Astrocyte (in vitro differentiated cells and primary cell): ENCODE data around the gene GNAI2. TPM values are rescaled to one million over a fixed set of nuclear protein-coding genes. Genes with fewer than 3 reads are reported as not detected.
A peak's percentile ranks its signal among the peaks of the same experiment; 100 is the strongest.

ENCODE experiments used
- DNase-seq: peaks from one replicate; pipeline ENCODE4 v3.0.0-alpha.2; 2010; ENCODE audit warnings: low read depth
- FAIRE-seq: peaks from 2 replicates; lab custom pipeline; 2011; peaks lifted over from hg19 to GRCh38; lab: Jason Lieb, UNC
- H2AFZ ChIP-seq: 2 replicates; pipeline ENCODE4 v1.6.0; 2012; ENCODE audit warnings: low read depth, low read length, inconsistent platforms
- H3K27ac ChIP-seq: 2 replicates; pipeline ENCODE4 v1.5.1; 2011; ENCODE audit warnings: low read depth, low read length, inconsistent platforms
- H3K27me3 ChIP-seq: 2 replicates; pipeline ENCODE4 v1.6.0; 2011; ENCODE audit warnings: low read length, inconsistent platforms; ENCODE audit not compliant: insufficient read depth
- H3K36me3 ChIP-seq: 2 replicates; pipeline ENCODE4 v1.5.1; 2011; ENCODE audit warnings: low read length, inconsistent platforms; ENCODE audit not compliant: insufficient read depth
- H3K4me1 ChIP-seq: 2 replicates; pipeline ENCODE4 v1.5.1; 2011; ENCODE audit warnings: low read length, inconsistent platforms; ENCODE audit not compliant: insufficient read depth
- H3K4me2 ChIP-seq: 2 replicates; pipeline ENCODE4 v1.6.0; 2012; ENCODE audit warnings: low read length, inconsistent platforms
- H3K4me3 ChIP-seq: 2 replicates; pipeline ENCODE4 v1.5.1; 2011; ENCODE audit warnings: low read depth, mild to moderate bottlenecking, low read length, inconsistent platforms; ENCODE audit not compliant: insufficient read depth
- H3K79me2 ChIP-seq: 2 replicates; pipeline ENCODE4 v1.6.0; 2012; ENCODE audit warnings: mild to moderate bottlenecking, low read length, inconsistent platforms; ENCODE audit not compliant: insufficient read depth
- H3K9ac ChIP-seq: 2 replicates; pipeline ENCODE4 v1.6.0; 2012; ENCODE audit warnings: mild to moderate bottlenecking, low read length, inconsistent platforms
- H3K9me3 ChIP-seq: 2 replicates; pipeline ENCODE4 v1.5.1; 2012; ENCODE audit warnings: low read depth, mild to moderate bottlenecking, low read length, inconsistent platforms; ENCODE audit not compliant: insufficient read depth
- H4K20me1 ChIP-seq: 2 replicates; pipeline ENCODE4 v1.6.0; 2012; ENCODE audit warnings: low read length, inconsistent platforms; ENCODE audit not compliant: insufficient read depth
- H3K27ac Mint-ChIP-seq: one replicate; pipeline ENCODE4 v1.8.0; 2021; ENCODE audit warnings: mild to moderate bottlenecking, mixed read lengths; ENCODE audit not compliant: unreplicated experiment
- H3K27me3 Mint-ChIP-seq: one replicate; pipeline ENCODE4 v1.8.0; 2021; ENCODE audit warnings: low read depth, mixed read lengths; ENCODE audit not compliant: unreplicated experiment
- H3K36me3 Mint-ChIP-seq: one replicate; pipeline ENCODE4 v1.8.0; 2021; ENCODE audit warnings: low read depth, mixed read lengths; ENCODE audit not compliant: unreplicated experiment
- H3K4me1 Mint-ChIP-seq: one replicate; pipeline ENCODE4 v1.8.0; 2021; ENCODE audit warnings: low read depth, mixed read lengths; ENCODE audit not compliant: unreplicated experiment
- H3K4me3 Mint-ChIP-seq: one replicate; pipeline ENCODE4 v1.8.0; 2021; ENCODE audit warnings: mild to moderate bottlenecking, moderate library complexity, mixed read lengths; ENCODE audit not compliant: unreplicated experiment
- H3K9me3 Mint-ChIP-seq: one replicate; pipeline ENCODE4 v1.8.0; 2021; ENCODE audit warnings: mild to moderate bottlenecking, mixed read lengths; ENCODE audit not compliant: unreplicated experiment
- EZH2 ChIP-seq: IDR thresholded peaks from 2 replicates; pipeline ENCODE4 v1.6.1; 2012; ENCODE audit warnings: mild to moderate bottlenecking, low read length, inconsistent platforms; ENCODE audit not compliant: insufficient read depth
- total RNA-seq: library from RNA; stranded (reverse); gene quantifications from 2 replicates; pipeline ENCODE4 v1.2.1, GENCODE V29; 2021
- TF ChIP-seq, protein P1 (sequence below): IDR thresholded peaks from 2 replicates; pipeline ENCODE4 v1.5.1; 2011; ENCODE audit warnings: low read depth, mild to moderate bottlenecking, inconsistent platforms, low read length, moderate library complexity; ENCODE audit not compliant: insufficient read depth

The GNAI2 gene
- total RNA-seq, 1 donor from 2014 or later, result 381 TPM

DNA sequence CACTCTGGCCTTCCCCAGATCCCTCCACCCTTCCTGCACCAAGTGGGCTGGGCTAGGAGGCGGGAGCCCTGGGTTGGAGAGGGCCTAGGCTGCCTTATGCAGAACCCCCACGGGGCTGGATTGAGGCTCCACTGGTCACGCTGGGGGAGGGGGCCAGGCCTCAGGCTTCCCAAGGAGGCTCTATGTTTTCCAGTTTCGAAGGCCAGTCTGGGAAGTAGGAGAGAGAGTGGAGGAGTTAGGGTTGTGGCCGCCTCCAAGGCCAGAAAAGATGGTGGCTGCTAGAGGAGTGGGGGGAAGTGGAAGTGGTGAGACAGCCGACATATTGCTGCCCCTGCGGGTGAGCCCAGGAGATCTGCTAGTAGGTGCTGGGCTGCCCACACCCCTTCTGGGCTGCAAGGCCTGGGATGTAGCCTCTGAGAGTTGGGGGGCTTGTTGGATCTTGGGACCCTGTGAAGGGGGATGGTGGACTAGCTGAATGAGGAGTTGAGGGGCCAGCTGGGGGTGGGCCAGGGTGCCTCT lies 1.2 kb downstream of the GNAI2 start:
- Histone ChIP-seq H2AFZ (no peak overlapping the region), H3K4me3 (peak overlapping the region; percentile 92), H3K27me3 (no peaks in the 10 kb centered on the region), H3K9ac (peak overlapping the region; percentile 95), H3K4me2 (peak overlapping the region; percentile 97), H3K79me2 (peaks cover 62% of the 10 kb centered on the region), H3K4me1 (peaks cover 33% of the 10 kb centered on the region), H3K9me3 (no peaks in the 10 kb centered on the region), H3K36me3 (peaks cover 3% of the 10 kb centered on the region), H4K20me1 (peaks cover 58% of the 10 kb centered on the region), H3K27ac (peak overlapping the region; percentile 63)
- H3K36me3 Mint-ChIP-seq, result peaks cover 3% of the 10 kb centered on the region
- TF ChIP-seq, protein P1, sequence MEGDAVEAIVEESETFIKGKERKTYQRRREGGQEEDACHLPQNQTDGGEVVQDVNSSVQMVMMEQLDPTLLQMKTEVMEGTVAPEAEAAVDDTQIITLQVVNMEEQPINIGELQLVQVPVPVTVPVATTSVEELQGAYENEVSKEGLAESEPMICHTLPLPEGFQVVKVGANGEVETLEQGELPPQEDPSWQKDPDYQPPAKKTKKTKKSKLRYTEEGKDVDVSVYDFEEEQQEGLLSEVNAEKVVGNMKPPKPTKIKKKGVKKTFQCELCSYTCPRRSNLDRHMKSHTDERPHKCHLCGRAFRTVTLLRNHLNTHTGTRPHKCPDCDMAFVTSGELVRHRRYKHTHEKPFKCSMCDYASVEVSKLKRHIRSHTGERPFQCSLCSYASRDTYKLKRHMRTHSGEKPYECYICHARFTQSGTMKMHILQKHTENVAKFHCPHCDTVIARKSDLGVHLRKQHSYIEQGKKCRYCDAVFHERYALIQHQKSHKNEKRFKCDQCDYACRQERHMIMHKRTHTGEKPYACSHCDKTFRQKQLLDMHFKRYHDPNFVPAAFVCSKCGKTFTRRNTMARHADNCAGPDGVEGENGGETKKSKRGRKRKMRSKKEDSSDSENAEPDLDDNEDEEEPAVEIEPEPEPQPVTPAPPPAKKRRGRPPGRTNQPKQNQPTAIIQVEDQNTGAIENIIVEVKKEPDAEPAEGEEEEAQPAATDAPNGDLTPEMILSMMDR, result no peak
- TF ChIP-seq EZH2, result no peak
- H3K9me3 Mint-ChIP-seq, result no peaks in the 10 kb centered on the region
- peaks cover 25% of the 10 kb centered on the region for H3K4me1 Mint-ChIP-seq
- FAIRE-seq, result no peak
- H3K27me3 Mint-ChIP-seq, result no peaks in the 10 kb centered on the region
- DNase-seq, result no peak
- peak overlapping the region; percentile 88 for H3K27ac Mint-ChIP-seq
- peak overlapping the region; percentile 100 for H3K4me3 Mint-ChIP-seq

DNA sequence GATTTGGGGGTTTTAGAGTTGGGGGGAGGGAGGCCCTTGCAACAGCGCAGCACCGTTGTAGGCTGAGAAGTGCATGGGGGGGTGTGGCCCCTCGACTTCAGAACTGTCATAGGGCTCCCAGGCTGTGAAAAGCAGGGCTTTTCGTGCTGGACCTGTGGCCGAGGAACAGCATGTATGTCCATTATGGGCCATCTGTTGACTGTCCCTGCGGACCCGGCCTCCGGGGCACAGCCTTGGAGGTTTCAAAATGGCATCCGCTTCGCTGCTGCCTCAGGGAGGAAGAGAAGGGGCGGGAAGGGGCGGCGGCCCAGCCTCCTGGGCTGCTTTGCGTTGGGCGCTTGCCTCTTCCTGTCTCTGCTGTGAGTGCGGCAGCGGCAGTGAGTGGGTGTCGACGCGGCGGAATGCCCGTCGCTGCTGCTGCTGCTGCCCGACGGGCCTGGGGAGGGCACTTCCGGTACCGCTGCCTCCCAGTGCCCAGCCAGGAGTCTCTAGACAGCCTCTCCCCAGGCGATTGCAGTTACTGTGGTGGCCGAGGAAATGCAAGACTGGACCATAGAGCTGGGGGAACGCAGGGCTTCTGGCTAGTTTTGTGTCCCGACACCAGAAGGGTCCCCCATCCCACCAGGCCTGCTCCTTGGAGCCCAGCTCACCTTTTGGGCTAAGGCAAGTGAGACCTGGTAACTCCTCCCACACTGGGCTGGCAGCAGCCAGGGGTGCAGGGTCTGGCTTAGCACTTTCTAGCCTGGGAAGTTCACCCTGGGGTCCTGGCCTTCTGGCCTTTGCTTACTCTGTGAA lies 1.9 kb downstream of the GNAI2 start:
- peaks cover 70% of the 10 kb centered on the region for H3K79me2 ChIP-seq
- H3K27ac ChIP-seq, result peak overlapping the region; percentile 63
- peak overlapping the region; percentile 100 for H3K4me3 Mint-ChIP-seq
- peaks cover 64% of the 10 kb centered on the region for H4K20me1 ChIP-seq
- H3K27ac Mint-ChIP-seq, result peak overlapping the region; percentile 88
- H3K4me1 ChIP-seq, result peaks cover 39% of the 10 kb centered on the region
- DNase-seq (peak; percentile 80), FAIRE-seq (peak; percentile 29)
- peaks cover 5% of the 10 kb centered on the region for H3K36me3 Mint-ChIP-seq
- no peaks in the 10 kb centered on the region for H3K27me3 Mint-ChIP-seq
- H3K4me1 Mint-ChIP-seq, result peaks cover 29% of the 10 kb centered on the region
- no peak for TF ChIP-seq EZH2
- TF ChIP-seq, protein P1, result no peak
- H3K36me3 ChIP-seq, result peaks cover 3% of the 10 kb centered on the region
- H3K9ac ChIP-seq, result peak overlapping the region; percentile 95
- peak overlapping the region; percentile 42 for H2AFZ ChIP-seq
- no peaks in the 10 kb centered on the region for H3K27me3 ChIP-seq
- peak overlapping the region; percentile 97 for H3K4me2 ChIP-seq
- H3K9me3 Mint-ChIP-seq, result no peaks in the 10 kb centered on the region
- no peaks in the 10 kb centered on the region for H3K9me3 ChIP-seq
- peak overlapping the region; percentile 92 for H3K4me3 ChIP-seq

DNA sequence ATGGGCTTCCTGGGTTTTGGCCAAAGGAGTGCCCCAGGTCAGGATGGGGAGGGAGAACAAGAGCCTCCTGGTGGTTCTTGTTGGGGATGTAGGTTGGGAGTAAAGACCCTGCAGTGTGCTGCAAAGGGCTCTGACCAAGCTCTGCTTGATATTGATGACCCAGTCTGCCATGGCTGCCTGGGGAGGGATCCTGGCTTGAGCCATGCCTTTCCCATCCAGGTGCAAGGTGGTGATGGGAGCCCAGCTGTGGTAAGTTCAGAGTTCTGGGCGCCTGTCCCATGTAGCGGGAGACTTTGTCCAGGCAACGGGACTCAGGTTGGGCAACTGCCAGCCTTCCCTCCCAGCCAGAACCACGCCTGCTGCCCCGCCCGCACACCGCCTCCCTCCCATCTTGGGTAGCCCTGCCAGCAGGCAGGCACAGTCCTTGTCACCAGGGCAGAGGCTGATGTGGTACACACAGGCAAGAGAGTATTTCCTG lies 2.6 kb downstream of the GNAI2 start:
- Histone ChIP-seq H3K4me1 (peaks cover 46% of the 10 kb centered on the region), H3K36me3 (peaks cover 3% of the 10 kb centered on the region), H3K4me3 (peak overlapping the region; percentile 92), H3K27me3 (no peaks in the 10 kb centered on the region), H3K9ac (peak overlapping the region; percentile 95), H3K27ac (peak overlapping the region; percentile 39), H3K9me3 (no peaks in the 10 kb centered on the region), H3K4me2 (peak overlapping the region; percentile 97), H2AFZ (peak overlapping the region; percentile 42), H4K20me1 (peaks cover 70% of the 10 kb centered on the region), H3K79me2 (peaks cover 76% of the 10 kb centered on the region)
- Mint-ChIP-seq H3K27me3 (no peaks in the 10 kb centered on the region), H3K4me3 (peak overlapping the region; percentile 100), H3K36me3 (peaks cover 5% of the 10 kb centered on the region), H3K4me1 (peaks cover 31% of the 10 kb centered on the region), H3K27ac (peak overlapping the region; percentile 62), H3K9me3 (no peaks in the 10 kb centered on the region)
- DNase-seq, result no peak
- FAIRE-seq, result no peak
- no peak for TF ChIP-seq EZH2
- TF ChIP-seq, protein P1, result no peak
